ENCODE measurements around the gene ZNF432. TPM values are rescaled to one million over a fixed set of nuclear protein-coding genes. Genes with fewer than 3 reads are reported as not detected.
A peak's percentile ranks its signal among the peaks of the same experiment; 100 is the strongest.

The ZNF432 gene
- total RNA-seq, 1 experiment from 2014 or later, result 7.6 TPM

GRCh38 chr19:52010674-52011073 lies 38.0 kb downstream of the ZNF432 start:
- DNase-seq (ENCODE audit: low read depth), result no peak

DNA sequence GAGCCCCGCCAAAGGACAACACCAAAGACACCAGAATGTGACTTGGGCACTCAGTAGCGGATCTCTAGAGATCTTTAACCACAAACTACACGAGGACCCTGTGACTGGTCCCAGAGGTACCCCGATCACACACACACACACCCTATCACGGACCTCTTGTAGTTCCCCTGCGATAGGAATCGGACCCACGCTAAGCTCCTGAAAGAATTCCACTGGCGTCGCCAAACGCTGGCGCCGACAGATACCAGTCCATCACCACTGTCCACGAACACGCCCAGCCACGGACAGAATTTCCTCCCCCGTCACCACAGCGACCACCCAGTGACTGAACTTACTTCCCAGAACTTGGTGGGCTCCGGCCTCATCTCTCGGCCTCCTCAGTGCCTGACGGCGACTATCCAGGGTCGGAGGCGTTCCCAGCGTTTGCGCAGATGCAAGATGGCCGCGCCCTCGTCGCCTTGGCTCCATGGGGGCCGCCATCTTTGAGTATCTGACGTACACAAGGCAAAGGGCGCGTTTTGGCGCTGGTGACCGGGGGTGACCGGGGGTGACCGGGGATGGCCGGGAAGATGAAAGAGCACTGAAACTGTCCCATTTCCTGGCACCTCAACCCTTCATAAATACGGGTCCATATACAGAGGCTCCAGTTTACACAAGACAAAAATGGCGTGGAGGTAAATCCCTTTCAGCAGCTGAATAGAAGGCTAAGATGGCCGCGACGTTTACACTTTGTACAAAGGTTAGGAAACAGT lies 40.7 kb downstream of the ZNF432 start, which contains the start of gene ZNF615:
ZNF615 (minus strand) TSS at position 406 of the 752 bp plus-strand sequence. CDS start 4,500 bp downstream, outside the sequence.
- peak; percentile 87 for DNase-seq (ENCODE audit: low read depth)

GRCh38 chr19:52007451-52007805 lies 41.2 kb downstream of the ZNF432 start:
- DNase-seq (ENCODE audit: low read depth), result no peak

- DNase-seq (ENCODE audit: low read depth), result peak; percentile 6
Observed at GRCh38 chr19:51994048-51994644, 54.5 kb downstream of the ZNF432 start.

DNA sequence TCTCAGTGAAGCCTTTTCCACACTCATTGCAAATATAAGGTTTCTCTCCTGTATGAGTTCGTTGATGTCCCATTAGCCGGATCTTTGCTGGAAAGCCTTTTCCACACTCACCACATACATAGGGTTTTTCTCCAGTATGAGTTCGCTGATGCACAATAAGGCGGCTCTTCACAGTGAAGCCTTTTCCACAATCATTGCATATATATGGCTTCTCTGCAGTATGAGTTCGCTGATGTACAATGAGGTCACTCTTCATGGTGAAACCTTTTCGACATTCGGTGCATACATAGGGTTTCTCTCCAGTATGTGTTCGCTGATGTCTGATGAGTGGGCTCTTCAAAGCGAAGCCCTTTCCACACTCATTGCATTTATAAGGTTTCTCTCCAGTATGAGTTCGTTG lies 55.2 kb downstream of the ZNF432 start:
- no peak for DNase-seq (ENCODE audit: low read depth)

DNA sequence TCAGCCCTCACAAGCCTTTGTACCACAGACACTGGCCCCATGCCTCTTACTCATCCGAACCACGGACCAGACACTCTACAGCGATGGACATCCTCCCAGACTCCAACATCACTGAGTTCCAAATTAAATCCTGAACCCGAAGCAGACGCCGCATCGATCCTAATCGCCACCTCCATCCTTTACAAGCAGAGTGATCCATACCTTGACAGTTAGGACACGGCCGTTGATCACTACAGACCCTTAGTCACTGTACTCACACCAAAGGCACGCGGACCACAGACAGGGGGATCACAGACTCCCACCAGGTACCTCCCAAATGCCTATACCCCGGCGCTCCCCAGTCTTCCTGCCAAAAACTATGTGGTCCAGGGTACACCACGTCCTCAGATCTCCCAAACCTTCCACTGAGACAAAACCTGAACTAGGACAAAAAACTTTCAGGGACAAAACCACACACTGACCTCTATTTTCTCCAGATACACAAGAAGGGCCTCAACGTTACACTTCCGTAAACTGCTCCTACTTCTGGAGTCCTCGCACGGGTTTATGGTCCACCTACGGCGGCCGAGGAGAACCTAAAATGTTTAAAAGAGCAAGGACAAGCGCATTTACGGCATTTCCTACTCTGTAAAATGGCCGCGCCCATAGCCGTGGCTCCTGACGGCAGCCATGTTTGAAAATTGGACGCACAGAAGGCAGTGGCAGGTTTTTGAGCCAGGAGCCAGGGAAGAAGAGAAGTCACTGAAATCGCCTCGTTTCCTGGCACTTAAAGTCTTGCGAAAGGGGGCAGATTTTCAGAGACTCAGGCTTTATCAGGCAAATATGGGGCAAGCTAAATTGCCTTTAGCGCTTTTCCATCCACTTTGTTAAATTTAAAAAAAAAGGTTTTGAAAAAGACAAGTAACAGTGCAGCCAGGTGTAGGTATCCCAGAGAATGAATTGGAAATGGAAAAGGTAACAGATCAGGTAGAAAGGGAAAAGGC lies 62.0 kb downstream of the ZNF432 start, which contains the start of gene ZNF350:
ZNF350 (minus strand) TSS at position 532 of the 983 bp plus-strand sequence. CDS start 12,480 bp downstream, outside the sequence.
- DNase-seq (ENCODE audit: low read depth), result peak; percentile 96

- no peak for DNase-seq (ENCODE audit: low read depth)
Observed at GRCh38 chr19:51983361-51983760, 65.3 kb downstream of the ZNF432 start.

Other genes starting within 250 kb of the ZNF432 start
- 3.3 and 3.7 TPM in 2 replicates for gene ZNF577, start 160.9 kb downstream of the ZNF432 start, total RNA-seq (2014; rRNA removed; shearing (Covaris generic))
- 7.8 and 10.1 TPM in 2 replicates for gene ZNF649, start 143.8 kb downstream of the ZNF432 start, total RNA-seq (2014; rRNA removed; shearing (Covaris generic))
- gene ZNF613, start 121.4 kb downstream of the ZNF432 start, total RNA-seq (2014; rRNA removed; shearing (Covaris generic)), result 3.7 and 4.6 TPM in 2 replicates
- gene ZNF350, start 62.0 kb downstream of the ZNF432 start, total RNA-seq (2014; rRNA removed; shearing (Covaris generic)), result 7.7 and 8.8 TPM in 2 replicates
- gene ZNF615, start 40.6 kb downstream of the ZNF432 start, total RNA-seq (2014; rRNA removed; shearing (Covaris generic)), result 10.9 and 16.6 TPM in 2 replicates
- 14.2 and 15.4 TPM in 2 replicates for gene ZNF614, start 20.5 kb downstream of the ZNF432 start, total RNA-seq (2014; rRNA removed; shearing (Covaris generic))
- gene ZNF841, start 46.9 kb upstream of the ZNF432 start, total RNA-seq (2014; rRNA removed; shearing (Covaris generic)), result 7.4 and 11.9 TPM in 2 replicates
- gene ZNF616, start 91.1 kb upstream of the ZNF432 start, total RNA-seq (2014; rRNA removed; shearing (Covaris generic)), result 7.8 and 8.0 TPM in 2 replicates
- gene ZNF836, start 122.8 kb upstream of the ZNF432 start, total RNA-seq (2014; rRNA removed; shearing (Covaris generic)), result 5.9 and 7.7 TPM in 2 replicates
- gene PPP2R1A, start 141.2 kb upstream of the ZNF432 start, total RNA-seq (2014; rRNA removed; shearing (Covaris generic)), result 137 and 233 TPM in 2 replicates
- gene ZNF766, start 220.7 kb upstream of the ZNF432 start, total RNA-seq (2014; rRNA removed; shearing (Covaris generic)), result 11.7 and 13.8 TPM in 2 replicates
- 8.7 and 10.8 TPM in 2 replicates for gene ZNF480, start 248.3 kb upstream of the ZNF432 start, total RNA-seq (2014; rRNA removed; shearing (Covaris generic))